ENCODE results near the gene COL24A1.
"Not testable (repeated sequence)": the region's sequence is repeated elsewhere in the genome, so short reads cannot be mapped to it uniquely, and the experiment has no call there.

COL24A1 gene

DNA sequence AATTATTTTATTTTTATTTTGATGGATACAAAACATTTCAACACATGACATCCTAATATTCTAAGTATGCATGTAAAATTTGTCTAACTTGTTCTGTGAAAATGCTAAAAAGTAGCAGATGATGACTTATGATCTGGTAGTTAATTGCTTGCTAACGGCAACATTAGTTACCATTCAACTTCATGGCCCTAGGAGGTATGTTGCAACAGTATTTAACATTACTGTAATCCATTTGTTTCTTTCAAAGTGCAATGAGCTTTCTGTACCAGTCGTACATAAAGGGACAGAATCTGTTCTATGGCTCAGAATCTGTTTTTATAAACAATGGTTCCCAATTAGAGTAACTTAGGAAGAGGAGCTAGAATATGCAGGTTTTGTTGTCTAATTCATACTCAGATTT lies 356.8 kb downstream of the COL24A1 start:
- in situ Hi-C loops (cut with HindIII; ENCODE audit: low sequenced_read_pairs), result no loop called here
- no peak for DNase-seq (ENCODE audit: low read depth)
- TF ChIP-seq, protein P1, sequence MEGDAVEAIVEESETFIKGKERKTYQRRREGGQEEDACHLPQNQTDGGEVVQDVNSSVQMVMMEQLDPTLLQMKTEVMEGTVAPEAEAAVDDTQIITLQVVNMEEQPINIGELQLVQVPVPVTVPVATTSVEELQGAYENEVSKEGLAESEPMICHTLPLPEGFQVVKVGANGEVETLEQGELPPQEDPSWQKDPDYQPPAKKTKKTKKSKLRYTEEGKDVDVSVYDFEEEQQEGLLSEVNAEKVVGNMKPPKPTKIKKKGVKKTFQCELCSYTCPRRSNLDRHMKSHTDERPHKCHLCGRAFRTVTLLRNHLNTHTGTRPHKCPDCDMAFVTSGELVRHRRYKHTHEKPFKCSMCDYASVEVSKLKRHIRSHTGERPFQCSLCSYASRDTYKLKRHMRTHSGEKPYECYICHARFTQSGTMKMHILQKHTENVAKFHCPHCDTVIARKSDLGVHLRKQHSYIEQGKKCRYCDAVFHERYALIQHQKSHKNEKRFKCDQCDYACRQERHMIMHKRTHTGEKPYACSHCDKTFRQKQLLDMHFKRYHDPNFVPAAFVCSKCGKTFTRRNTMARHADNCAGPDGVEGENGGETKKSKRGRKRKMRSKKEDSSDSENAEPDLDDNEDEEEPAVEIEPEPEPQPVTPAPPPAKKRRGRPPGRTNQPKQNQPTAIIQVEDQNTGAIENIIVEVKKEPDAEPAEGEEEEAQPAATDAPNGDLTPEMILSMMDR (IDR thresholded peaks at IDR 0.05; ENCODE audit: low read depth, low read length, missing control alignments), result no peak

GRCh38 chr1:85798419-85798818 lies 358.2 kb downstream of the COL24A1 start:
- TF ChIP-seq, protein P1 (IDR thresholded peaks at IDR 0.05; ENCODE audit: low read depth, low read length, missing control alignments), result no peak
- no peak for DNase-seq (ENCODE audit: low read depth)
- H3K4me3 ChIP-seq (ENCODE audit: low read depth, low read length), result no peak overlapping the region
- in situ Hi-C loops (cut with HindIII; ENCODE audit: low sequenced_read_pairs), result no loop called here

More for the DNA sequence above, 356.8 kb downstream of the COL24A1 start:
- no peak overlapping the region for H3K4me3 ChIP-seq (ENCODE audit: low read depth, low read length)

DNA sequence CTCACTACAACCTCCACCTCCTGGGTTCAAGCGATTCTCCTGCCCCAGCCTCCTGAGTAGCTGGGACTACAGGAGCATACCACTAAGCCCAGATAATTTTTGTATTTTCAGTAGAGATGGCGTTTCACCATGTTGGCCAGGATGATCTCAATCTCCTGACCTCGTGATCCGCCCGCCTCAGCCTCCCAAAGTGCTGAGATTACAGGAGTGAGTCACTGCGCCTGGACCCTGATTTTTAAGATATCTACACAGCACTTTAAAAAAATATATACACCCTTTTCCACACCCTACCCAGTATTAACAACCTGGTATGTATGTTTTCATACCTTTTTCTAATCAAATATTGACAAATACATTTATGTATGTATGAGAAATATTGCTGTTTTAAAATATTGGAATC lies 379.6 kb downstream of the COL24A1 start:
- in situ Hi-C loops (cut with HindIII; ENCODE audit: low sequenced_read_pairs); H3K4me3 ChIP-seq (ENCODE audit: low read depth, low read length); DNase-seq (ENCODE audit: low read depth): not testable (repeated sequence)

GRCh38 chr1:85762804-85763203 lies 393.8 kb downstream of the COL24A1 start:
- TF ChIP-seq, protein P1 (IDR thresholded peaks at IDR 0.05; ENCODE audit: low read depth, low read length, missing control alignments), result no peak
- no peak overlapping the region for H3K4me3 ChIP-seq (ENCODE audit: low read depth, low read length)
- in situ Hi-C loops (cut with HindIII; ENCODE audit: low sequenced_read_pairs), result no loop called here
- DNase-seq (ENCODE audit: low read depth), result no peak

- no peak for DNase-seq (ENCODE audit: low read depth)
- no peak overlapping the region for H3K4me3 ChIP-seq (ENCODE audit: low read depth, low read length)
- in situ Hi-C loops (cut with HindIII; ENCODE audit: low sequenced_read_pairs), result no loop called here
- TF ChIP-seq, protein P1 (IDR thresholded peaks at IDR 0.05; ENCODE audit: low read depth, low read length, missing control alignments), result no peak
Measured at GRCh38 chr1:85756864-85757263, 399.7 kb downstream of the COL24A1 start.

GRCh38 chr1:85748120-85748519 lies 408.5 kb downstream of the COL24A1 start:
- H3K4me3 ChIP-seq (ENCODE audit: low read depth, low read length), result no peak overlapping the region
- in situ Hi-C loops (cut with HindIII; ENCODE audit: low sequenced_read_pairs), result no loop called here
- TF ChIP-seq, protein P1 (IDR thresholded peaks at IDR 0.05; ENCODE audit: low read depth, low read length, missing control alignments), result no peak
- no peak for DNase-seq (ENCODE audit: low read depth)

DNA sequence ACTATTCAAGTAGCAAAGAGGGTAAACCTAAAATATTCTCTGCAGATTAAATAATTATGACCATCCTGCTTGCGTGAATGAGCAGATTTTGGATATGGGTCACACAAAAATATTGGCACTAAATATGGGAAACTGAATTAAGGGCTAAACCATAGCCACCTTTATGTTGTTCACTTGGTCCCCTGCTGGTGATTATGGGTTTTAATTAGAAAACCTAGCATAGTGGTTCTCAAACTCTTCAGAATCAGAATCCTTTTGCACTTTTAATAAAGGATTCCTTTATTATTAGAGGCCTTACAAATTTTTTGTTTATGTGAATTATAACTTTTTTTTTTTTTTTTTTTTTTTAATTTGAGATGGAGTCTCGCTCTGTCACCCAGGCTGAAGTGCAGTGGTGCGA lies 409.8 kb downstream of the COL24A1 start:
- DNase-seq (ENCODE audit: low read depth), result no peak
- TF ChIP-seq, protein P1 (IDR thresholded peaks at IDR 0.05; ENCODE audit: low read depth, low read length, missing control alignments), result no peak
- H3K4me3 ChIP-seq (ENCODE audit: low read depth, low read length), result no peak overlapping the region
- in situ Hi-C loops (cut with HindIII; ENCODE audit: low sequenced_read_pairs), result no loop called here
